GM18861 (cell line): Measurements from ENCODE around the gene TRIM43B.
A peak's percentile ranks its signal among the peaks of the same experiment; 100 is the strongest.
"Not testable (repeated sequence)": the region's sequence is repeated elsewhere in the genome, so short reads cannot be mapped to it uniquely, and the experiment has no call there.

Experiments used
- ATAC-seq: cut with Tn5 transposase; IDR thresholded peaks from one replicate; pipeline ENCODE4 v1.9.1; 2021; ENCODE audit not compliant: unreplicated experiment

Gene TRIM43B

GRCh38 chr2:95484654-95485053 lies at the start of gene TRIM43B:
Gene TRIM43B, minus strand, starts transcription at chr2:95484754. Its CDS starts 2,040 bp downstream, at chr2:95482714.
- not testable (repeated sequence) for ATAC-seq

- peak; percentile 19 for ATAC-seq
Measured at GRCh38 chr2:95531254-95531771, 46.8 kb upstream of the TRIM43B start.

- ATAC-seq, result peak; percentile 78
Measured at GRCh38 chr2:95530734-95531133, 46.2 kb upstream of the TRIM43B start.

GRCh38 chr2:95526360-95527341 lies 42.1 kb upstream of the TRIM43B start:
- ATAC-seq, result no peak

GRCh38 chr2:95525294-95526035 lies 40.9 kb upstream of the TRIM43B start:
- no peak for ATAC-seq

GRCh38 chr2:95524195-95524594 lies 39.6 kb upstream of the TRIM43B start:
- ATAC-seq, result no peak

GRCh38 chr2:95514718-95515117 lies 30.2 kb upstream of the TRIM43B start:
- ATAC-seq, result no peak

- ATAC-seq, result not testable (repeated sequence)
Measured at GRCh38 chr2:95514226-95514625, 29.7 kb upstream of the TRIM43B start.

GRCh38 chr2:95509408-95509807 lies 24.9 kb upstream of the TRIM43B start:
- ATAC-seq, result no peak

GRCh38 chr2:95505222-95505621 lies 20.7 kb upstream of the TRIM43B start:
- ATAC-seq, result no peak

GRCh38 chr2:95500854-95501253 lies 16.3 kb upstream of the TRIM43B start:
- no peak for ATAC-seq

- ATAC-seq, result not testable (repeated sequence)
Measured at GRCh38 chr2:95492076-95492475, 7.5 kb upstream of the TRIM43B start.

GRCh38 chr2:95475025-95475424 lies 9.5 kb downstream of the TRIM43B start:
- not testable (repeated sequence) for ATAC-seq

GRCh38 chr2:95467984-95468383 lies 16.6 kb downstream of the TRIM43B start:
- not testable (repeated sequence) for ATAC-seq

GRCh38 chr2:95466572-95466971 lies 18.0 kb downstream of the TRIM43B start:
- not testable (repeated sequence) for ATAC-seq

GRCh38 chr2:95463292-95463691 lies 21.3 kb downstream of the TRIM43B start:
- not testable (repeated sequence) for ATAC-seq

- not testable (repeated sequence) for ATAC-seq
Measured at GRCh38 chr2:95445317-95445716, 39.2 kb downstream of the TRIM43B start.

- ATAC-seq, result not testable (repeated sequence)
Measured at GRCh38 chr2:95442474-95443099, 42.0 kb downstream of the TRIM43B start.

- not testable (repeated sequence) for ATAC-seq
Measured at GRCh38 chr2:95435872-95436209, 48.7 kb downstream of the TRIM43B start.

GRCh38 chr2:95435162-95435871 lies 49.2 kb downstream of the TRIM43B start:
- not testable (repeated sequence) for ATAC-seq
